ENCODE measurements around the gene MPZL2.

Gene MPZL2

DNA sequence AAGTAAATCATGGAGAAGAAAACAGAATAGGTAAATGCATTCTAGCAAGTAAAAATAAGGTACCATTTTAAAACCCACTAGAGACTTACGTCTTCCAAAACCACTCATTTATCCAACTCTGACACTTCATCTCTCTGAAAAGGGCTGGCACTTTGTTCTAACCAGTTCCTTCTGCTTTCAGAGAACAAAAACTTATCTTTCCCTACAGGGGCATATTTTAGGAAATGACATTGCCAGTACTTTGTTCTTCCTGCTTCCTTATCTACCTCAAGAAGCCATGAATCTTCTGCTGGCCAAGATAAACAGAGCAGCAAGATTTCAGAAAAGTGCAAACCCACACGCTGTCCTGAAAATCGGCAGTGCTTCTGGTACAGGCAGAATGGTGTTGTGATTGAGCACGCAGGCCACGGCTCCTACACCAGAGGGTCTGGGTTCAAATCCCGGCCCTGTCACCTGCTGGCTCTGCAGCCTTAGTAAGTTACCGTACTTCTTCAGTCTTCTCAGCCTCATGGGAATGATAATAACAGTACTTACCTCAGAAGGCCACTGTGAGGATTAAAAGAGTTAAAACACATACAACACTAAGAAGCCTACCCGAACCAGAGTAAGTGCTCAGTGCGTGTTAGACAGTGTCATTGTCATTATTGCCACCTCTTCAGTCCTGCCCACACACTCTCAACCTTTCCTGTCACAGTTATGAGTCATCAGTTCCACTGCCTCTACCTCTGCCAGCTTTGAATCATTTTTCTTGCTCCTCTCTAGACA, 22.9 kb downstream of the MPZL2 start:
- TF ChIP-seq FOXP2 (optimal IDR thresholded peaks at IDR 0.05; ENCODE audit: borderline replicate concordance, extremely low read depth, extremely low read length, insufficient read depth) (no peak), TAF1 (IDR thresholded peaks at IDR 0.05; ENCODE audit: borderline replicate concordance, insufficient read depth, low read length) (no peak), POLR2AphosphoS5 (IDR thresholded peaks at IDR 0.05; ENCODE audit: low read depth, low read length) (no peak), SIN3A (IDR thresholded peaks at IDR 0.05; ENCODE audit: borderline replicate concordance, insufficient read depth, low read length) (no peak)
- TF ChIP-seq, protein P1, sequence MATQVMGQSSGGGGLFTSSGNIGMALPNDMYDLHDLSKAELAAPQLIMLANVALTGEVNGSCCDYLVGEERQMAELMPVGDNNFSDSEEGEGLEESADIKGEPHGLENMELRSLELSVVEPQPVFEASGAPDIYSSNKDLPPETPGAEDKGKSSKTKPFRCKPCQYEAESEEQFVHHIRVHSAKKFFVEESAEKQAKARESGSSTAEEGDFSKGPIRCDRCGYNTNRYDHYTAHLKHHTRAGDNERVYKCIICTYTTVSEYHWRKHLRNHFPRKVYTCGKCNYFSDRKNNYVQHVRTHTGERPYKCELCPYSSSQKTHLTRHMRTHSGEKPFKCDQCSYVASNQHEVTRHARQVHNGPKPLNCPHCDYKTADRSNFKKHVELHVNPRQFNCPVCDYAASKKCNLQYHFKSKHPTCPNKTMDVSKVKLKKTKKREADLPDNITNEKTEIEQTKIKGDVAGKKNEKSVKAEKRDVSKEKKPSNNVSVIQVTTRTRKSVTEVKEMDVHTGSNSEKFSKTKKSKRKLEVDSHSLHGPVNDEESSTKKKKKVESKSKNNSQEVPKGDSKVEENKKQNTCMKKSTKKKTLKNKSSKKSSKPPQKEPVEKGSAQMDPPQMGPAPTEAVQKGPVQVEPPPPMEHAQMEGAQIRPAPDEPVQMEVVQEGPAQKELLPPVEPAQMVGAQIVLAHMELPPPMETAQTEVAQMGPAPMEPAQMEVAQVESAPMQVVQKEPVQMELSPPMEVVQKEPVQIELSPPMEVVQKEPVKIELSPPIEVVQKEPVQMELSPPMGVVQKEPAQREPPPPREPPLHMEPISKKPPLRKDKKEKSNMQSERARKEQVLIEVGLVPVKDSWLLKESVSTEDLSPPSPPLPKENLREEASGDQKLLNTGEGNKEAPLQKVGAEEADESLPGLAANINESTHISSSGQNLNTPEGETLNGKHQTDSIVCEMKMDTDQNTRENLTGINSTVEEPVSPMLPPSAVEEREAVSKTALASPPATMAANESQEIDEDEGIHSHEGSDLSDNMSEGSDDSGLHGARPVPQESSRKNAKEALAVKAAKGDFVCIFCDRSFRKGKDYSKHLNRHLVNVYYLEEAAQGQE (IDR thresholded peaks at IDR 0.05; ENCODE audit: insufficient read depth in 1 of 2, low read depth in 2 of 2, low read length in 2 of 2), result no peak

GRCh38 chr11:118239509-118240205, 24.4 kb downstream of the MPZL2 start:
- TF ChIP-seq, protein P1 (IDR thresholded peaks at IDR 0.05; ENCODE audit: insufficient read depth in 1 of 2, low read depth in 2 of 2, low read length in 2 of 2), result no peak
- TF ChIP-seq SIN3A (IDR thresholded peaks at IDR 0.05; ENCODE audit: borderline replicate concordance, insufficient read depth, low read length) (no peak), POLR2AphosphoS5 (IDR thresholded peaks at IDR 0.05; ENCODE audit: low read depth, low read length) (no peak), FOXP2 (optimal IDR thresholded peaks at IDR 0.05; ENCODE audit: borderline replicate concordance, extremely low read depth, extremely low read length, insufficient read depth) (no peak), TAF1 (IDR thresholded peaks at IDR 0.05; ENCODE audit: borderline replicate concordance, insufficient read depth, low read length) (no peak)

- TF ChIP-seq, protein P1 (IDR thresholded peaks at IDR 0.05; ENCODE audit: insufficient read depth in 1 of 2, low read depth in 2 of 2, low read length in 2 of 2), result no peak
- no peak for TF ChIP-seq FOXP2 (optimal IDR thresholded peaks at IDR 0.05; ENCODE audit: borderline replicate concordance, extremely low read depth, extremely low read length, insufficient read depth)
- no peak for TF ChIP-seq SIN3A (IDR thresholded peaks at IDR 0.05; ENCODE audit: borderline replicate concordance, insufficient read depth, low read length)
- TF ChIP-seq TAF1 (IDR thresholded peaks at IDR 0.05; ENCODE audit: borderline replicate concordance, insufficient read depth, low read length), result no peak
- TF ChIP-seq POLR2AphosphoS5 (IDR thresholded peaks at IDR 0.05; ENCODE audit: low read depth, low read length), result no peak
These were observed 25.2 kb downstream of the MPZL2 start for GRCh38 chr11:118238929-118239328.

- TF ChIP-seq POLR2AphosphoS5 (IDR thresholded peaks at IDR 0.05; ENCODE audit: low read depth, low read length) (no peak), FOXP2 (optimal IDR thresholded peaks at IDR 0.05; ENCODE audit: borderline replicate concordance, extremely low read depth, extremely low read length, insufficient read depth) (no peak), SIN3A (IDR thresholded peaks at IDR 0.05; ENCODE audit: borderline replicate concordance, insufficient read depth, low read length) (no peak), TAF1 (IDR thresholded peaks at IDR 0.05; ENCODE audit: borderline replicate concordance, insufficient read depth, low read length) (no peak)
- TF ChIP-seq, protein P1 (IDR thresholded peaks at IDR 0.05; ENCODE audit: insufficient read depth in 1 of 2, low read depth in 2 of 2, low read length in 2 of 2), result no peak
These were observed 25.7 kb downstream of the MPZL2 start for GRCh38 chr11:118238421-118238820.
